Stimulated activated CD8-positive, alpha-beta memory T cell treated with anti-CD3 and anti-CD28 coated beads, Interleukin-4, amount 100 ng/mL, for 48 hours (primary cell): Measurements from ENCODE around the gene PAIP2B.
"Not testable (repeated sequence)": the region's sequence is repeated elsewhere in the genome, so short reads cannot be mapped to it uniquely, and the experiment has no call there.

Experiments used
- DNase-seq: peaks from one replicate; pipeline ENCODE4 v3.0.0-alpha.2; 2020

PAIP2B gene

GRCh38 chr2:71215447-71215846 lies 11.5 kb downstream of the PAIP2B start:
- no peak for DNase-seq

GRCh38 chr2:71212336-71212735 lies 14.6 kb downstream of the PAIP2B start:
- no peak for DNase-seq

- no peak for DNase-seq
Observed at GRCh38 chr2:71210292-71210691, 16.6 kb downstream of the PAIP2B start.

- no peak for DNase-seq
Observed at GRCh38 chr2:71208756-71209155, 18.1 kb downstream of the PAIP2B start.

- DNase-seq: no peak
Observed at GRCh38 chr2:71207601-71208000, 19.3 kb downstream of the PAIP2B start.

- no peak for DNase-seq
Observed at GRCh38 chr2:71206271-71206670, 20.6 kb downstream of the PAIP2B start.

- no peak for DNase-seq
Observed at GRCh38 chr2:71191570-71191943, 35.3 kb downstream of the PAIP2B start.

- no peak for DNase-seq
Observed at GRCh38 chr2:71190656-71191569, 36.0 kb downstream of the PAIP2B start.

- no peak for DNase-seq
Observed at GRCh38 chr2:71187589-71187988, 39.3 kb downstream of the PAIP2B start.

- DNase-seq: no peak
Observed at GRCh38 chr2:71186973-71187372, 39.9 kb downstream of the PAIP2B start.

GRCh38 chr2:71183306-71184115 lies 43.4 kb downstream of the PAIP2B start:
- DNase-seq: not testable (repeated sequence)

- DNase-seq: no peak
Observed at GRCh38 chr2:71181316-71181715, 45.6 kb downstream of the PAIP2B start.

- not testable (repeated sequence) for DNase-seq
Observed at GRCh38 chr2:71178836-71179235, 48.1 kb downstream of the PAIP2B start.

GRCh38 chr2:71174207-71174606 lies 52.7 kb downstream of the PAIP2B start:
- DNase-seq: no peak

- no peak for DNase-seq
Observed at GRCh38 chr2:71173096-71173495, 53.8 kb downstream of the PAIP2B start.

GRCh38 chr2:71166812-71167211 lies 60.1 kb downstream of the PAIP2B start:
- peak; percentile 33 for DNase-seq

GRCh38 chr2:71157124-71157793 lies 69.6 kb downstream of the PAIP2B start:
- DNase-seq: peak; percentile 86

- no peak for DNase-seq
Observed at GRCh38 chr2:71156573-71156972, 70.3 kb downstream of the PAIP2B start.

GRCh38 chr2:71155846-71156245 lies 71.1 kb downstream of the PAIP2B start:
- no peak for DNase-seq

GRCh38 chr2:71154798-71155197 lies 72.1 kb downstream of the PAIP2B start:
- DNase-seq: no peak

GRCh38 chr2:71154279-71154678 lies 72.6 kb downstream of the PAIP2B start:
- no peak for DNase-seq

GRCh38 chr2:71153585-71154224 lies 73.2 kb downstream of the PAIP2B start:
- DNase-seq: no peak

GRCh38 chr2:71151620-71152019 lies 75.3 kb downstream of the PAIP2B start:
- DNase-seq: no peak
